Measurements from ENCODE around the gene GPX5. TPM values are rescaled to one million over a fixed set of nuclear protein-coding genes. Genes with fewer than 3 reads are reported as not detected.

GPX5 gene
- total and polyA plus RNA-seq, 2 experiments from 2014 or later, result not detected

DNA sequence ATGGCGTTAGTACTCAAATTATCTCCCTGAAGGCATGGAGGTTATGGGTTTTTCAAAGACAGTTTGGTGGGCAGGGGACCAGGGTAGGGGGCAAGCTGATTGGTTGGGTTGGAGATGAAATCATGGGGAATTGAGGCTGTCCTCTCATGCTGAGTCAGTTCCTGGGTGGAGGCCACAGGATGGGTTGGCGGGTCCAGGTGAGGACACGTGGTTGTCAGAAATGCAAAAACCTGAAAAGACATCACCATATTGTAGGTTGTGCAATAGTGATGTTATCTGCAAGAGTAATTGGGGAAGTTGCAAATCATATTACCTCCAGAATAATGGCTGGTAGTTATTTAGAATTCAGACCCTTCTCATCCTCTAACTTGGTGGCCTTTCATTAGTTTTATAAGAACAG is 40.2 kb upstream of the GPX5 start:
- no peaks in the 10 kb centered on the region for H4K20me1 ChIP-seq (replicated peaks; ENCODE audit: insufficient read depth)
- no peaks in the 10 kb centered on the region for H3K79me2 ChIP-seq (replicated peaks; ENCODE audit: insufficient read depth)
- no peak for TF ChIP-seq NANOG (IDR thresholded peaks at IDR 0.05; ENCODE audit: borderline replicate concordance)
- no peak for TF ChIP-seq STAT1 (IDR thresholded peaks at IDR 0.05; ENCODE audit: unreplicated experiment)
- TF ChIP-seq EZH2 (IDR thresholded peaks at IDR 0.05; ENCODE audit: low read depth, unreplicated experiment), result no peak
- no peak for TF ChIP-seq JUNB (IDR thresholded peaks at IDR 0.05; ENCODE audit: unreplicated experiment)
- no peak for TF ChIP-seq POLR2AphosphoS5 (IDR thresholded peaks at IDR 0.05; ENCODE audit: low read depth)
- TF ChIP-seq CREB1 (CRISPR knock-in tag; IDR thresholded peaks at IDR 0.05; ENCODE audit: low read depth), result no peak
- TF ChIP-seq, protein P1, sequence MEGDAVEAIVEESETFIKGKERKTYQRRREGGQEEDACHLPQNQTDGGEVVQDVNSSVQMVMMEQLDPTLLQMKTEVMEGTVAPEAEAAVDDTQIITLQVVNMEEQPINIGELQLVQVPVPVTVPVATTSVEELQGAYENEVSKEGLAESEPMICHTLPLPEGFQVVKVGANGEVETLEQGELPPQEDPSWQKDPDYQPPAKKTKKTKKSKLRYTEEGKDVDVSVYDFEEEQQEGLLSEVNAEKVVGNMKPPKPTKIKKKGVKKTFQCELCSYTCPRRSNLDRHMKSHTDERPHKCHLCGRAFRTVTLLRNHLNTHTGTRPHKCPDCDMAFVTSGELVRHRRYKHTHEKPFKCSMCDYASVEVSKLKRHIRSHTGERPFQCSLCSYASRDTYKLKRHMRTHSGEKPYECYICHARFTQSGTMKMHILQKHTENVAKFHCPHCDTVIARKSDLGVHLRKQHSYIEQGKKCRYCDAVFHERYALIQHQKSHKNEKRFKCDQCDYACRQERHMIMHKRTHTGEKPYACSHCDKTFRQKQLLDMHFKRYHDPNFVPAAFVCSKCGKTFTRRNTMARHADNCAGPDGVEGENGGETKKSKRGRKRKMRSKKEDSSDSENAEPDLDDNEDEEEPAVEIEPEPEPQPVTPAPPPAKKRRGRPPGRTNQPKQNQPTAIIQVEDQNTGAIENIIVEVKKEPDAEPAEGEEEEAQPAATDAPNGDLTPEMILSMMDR (conservative IDR thresholded peaks at IDR 0.05; ENCODE audit: low read depth in 2 of 2), result no peak
- TF ChIP-seq, protein P2, sequence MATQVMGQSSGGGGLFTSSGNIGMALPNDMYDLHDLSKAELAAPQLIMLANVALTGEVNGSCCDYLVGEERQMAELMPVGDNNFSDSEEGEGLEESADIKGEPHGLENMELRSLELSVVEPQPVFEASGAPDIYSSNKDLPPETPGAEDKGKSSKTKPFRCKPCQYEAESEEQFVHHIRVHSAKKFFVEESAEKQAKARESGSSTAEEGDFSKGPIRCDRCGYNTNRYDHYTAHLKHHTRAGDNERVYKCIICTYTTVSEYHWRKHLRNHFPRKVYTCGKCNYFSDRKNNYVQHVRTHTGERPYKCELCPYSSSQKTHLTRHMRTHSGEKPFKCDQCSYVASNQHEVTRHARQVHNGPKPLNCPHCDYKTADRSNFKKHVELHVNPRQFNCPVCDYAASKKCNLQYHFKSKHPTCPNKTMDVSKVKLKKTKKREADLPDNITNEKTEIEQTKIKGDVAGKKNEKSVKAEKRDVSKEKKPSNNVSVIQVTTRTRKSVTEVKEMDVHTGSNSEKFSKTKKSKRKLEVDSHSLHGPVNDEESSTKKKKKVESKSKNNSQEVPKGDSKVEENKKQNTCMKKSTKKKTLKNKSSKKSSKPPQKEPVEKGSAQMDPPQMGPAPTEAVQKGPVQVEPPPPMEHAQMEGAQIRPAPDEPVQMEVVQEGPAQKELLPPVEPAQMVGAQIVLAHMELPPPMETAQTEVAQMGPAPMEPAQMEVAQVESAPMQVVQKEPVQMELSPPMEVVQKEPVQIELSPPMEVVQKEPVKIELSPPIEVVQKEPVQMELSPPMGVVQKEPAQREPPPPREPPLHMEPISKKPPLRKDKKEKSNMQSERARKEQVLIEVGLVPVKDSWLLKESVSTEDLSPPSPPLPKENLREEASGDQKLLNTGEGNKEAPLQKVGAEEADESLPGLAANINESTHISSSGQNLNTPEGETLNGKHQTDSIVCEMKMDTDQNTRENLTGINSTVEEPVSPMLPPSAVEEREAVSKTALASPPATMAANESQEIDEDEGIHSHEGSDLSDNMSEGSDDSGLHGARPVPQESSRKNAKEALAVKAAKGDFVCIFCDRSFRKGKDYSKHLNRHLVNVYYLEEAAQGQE (IDR thresholded peaks at IDR 0.05; ENCODE audit: unreplicated experiment), result no peak
- TF ChIP-seq, protein P3, sequence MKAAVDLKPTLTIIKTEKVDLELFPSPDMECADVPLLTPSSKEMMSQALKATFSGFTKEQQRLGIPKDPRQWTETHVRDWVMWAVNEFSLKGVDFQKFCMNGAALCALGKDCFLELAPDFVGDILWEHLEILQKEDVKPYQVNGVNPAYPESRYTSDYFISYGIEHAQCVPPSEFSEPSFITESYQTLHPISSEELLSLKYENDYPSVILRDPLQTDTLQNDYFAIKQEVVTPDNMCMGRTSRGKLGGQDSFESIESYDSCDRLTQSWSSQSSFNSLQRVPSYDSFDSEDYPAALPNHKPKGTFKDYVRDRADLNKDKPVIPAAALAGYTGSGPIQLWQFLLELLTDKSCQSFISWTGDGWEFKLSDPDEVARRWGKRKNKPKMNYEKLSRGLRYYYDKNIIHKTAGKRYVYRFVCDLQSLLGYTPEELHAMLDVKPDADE (IDR thresholded peaks at IDR 0.05), result no peak
- TF ChIP-seq ZNF331 (CRISPR knock-in tag; IDR thresholded peaks at IDR 0.05; ENCODE audit: low read depth), result no peak
- TF ChIP-seq ZNF114 (CRISPR knock-in tag; IDR thresholded peaks at IDR 0.05), result no peak
- no peak for TF ChIP-seq EZH2phosphoT487 (IDR thresholded peaks at IDR 0.05; ENCODE audit: unreplicated experiment)
- TF ChIP-seq, protein P4, sequence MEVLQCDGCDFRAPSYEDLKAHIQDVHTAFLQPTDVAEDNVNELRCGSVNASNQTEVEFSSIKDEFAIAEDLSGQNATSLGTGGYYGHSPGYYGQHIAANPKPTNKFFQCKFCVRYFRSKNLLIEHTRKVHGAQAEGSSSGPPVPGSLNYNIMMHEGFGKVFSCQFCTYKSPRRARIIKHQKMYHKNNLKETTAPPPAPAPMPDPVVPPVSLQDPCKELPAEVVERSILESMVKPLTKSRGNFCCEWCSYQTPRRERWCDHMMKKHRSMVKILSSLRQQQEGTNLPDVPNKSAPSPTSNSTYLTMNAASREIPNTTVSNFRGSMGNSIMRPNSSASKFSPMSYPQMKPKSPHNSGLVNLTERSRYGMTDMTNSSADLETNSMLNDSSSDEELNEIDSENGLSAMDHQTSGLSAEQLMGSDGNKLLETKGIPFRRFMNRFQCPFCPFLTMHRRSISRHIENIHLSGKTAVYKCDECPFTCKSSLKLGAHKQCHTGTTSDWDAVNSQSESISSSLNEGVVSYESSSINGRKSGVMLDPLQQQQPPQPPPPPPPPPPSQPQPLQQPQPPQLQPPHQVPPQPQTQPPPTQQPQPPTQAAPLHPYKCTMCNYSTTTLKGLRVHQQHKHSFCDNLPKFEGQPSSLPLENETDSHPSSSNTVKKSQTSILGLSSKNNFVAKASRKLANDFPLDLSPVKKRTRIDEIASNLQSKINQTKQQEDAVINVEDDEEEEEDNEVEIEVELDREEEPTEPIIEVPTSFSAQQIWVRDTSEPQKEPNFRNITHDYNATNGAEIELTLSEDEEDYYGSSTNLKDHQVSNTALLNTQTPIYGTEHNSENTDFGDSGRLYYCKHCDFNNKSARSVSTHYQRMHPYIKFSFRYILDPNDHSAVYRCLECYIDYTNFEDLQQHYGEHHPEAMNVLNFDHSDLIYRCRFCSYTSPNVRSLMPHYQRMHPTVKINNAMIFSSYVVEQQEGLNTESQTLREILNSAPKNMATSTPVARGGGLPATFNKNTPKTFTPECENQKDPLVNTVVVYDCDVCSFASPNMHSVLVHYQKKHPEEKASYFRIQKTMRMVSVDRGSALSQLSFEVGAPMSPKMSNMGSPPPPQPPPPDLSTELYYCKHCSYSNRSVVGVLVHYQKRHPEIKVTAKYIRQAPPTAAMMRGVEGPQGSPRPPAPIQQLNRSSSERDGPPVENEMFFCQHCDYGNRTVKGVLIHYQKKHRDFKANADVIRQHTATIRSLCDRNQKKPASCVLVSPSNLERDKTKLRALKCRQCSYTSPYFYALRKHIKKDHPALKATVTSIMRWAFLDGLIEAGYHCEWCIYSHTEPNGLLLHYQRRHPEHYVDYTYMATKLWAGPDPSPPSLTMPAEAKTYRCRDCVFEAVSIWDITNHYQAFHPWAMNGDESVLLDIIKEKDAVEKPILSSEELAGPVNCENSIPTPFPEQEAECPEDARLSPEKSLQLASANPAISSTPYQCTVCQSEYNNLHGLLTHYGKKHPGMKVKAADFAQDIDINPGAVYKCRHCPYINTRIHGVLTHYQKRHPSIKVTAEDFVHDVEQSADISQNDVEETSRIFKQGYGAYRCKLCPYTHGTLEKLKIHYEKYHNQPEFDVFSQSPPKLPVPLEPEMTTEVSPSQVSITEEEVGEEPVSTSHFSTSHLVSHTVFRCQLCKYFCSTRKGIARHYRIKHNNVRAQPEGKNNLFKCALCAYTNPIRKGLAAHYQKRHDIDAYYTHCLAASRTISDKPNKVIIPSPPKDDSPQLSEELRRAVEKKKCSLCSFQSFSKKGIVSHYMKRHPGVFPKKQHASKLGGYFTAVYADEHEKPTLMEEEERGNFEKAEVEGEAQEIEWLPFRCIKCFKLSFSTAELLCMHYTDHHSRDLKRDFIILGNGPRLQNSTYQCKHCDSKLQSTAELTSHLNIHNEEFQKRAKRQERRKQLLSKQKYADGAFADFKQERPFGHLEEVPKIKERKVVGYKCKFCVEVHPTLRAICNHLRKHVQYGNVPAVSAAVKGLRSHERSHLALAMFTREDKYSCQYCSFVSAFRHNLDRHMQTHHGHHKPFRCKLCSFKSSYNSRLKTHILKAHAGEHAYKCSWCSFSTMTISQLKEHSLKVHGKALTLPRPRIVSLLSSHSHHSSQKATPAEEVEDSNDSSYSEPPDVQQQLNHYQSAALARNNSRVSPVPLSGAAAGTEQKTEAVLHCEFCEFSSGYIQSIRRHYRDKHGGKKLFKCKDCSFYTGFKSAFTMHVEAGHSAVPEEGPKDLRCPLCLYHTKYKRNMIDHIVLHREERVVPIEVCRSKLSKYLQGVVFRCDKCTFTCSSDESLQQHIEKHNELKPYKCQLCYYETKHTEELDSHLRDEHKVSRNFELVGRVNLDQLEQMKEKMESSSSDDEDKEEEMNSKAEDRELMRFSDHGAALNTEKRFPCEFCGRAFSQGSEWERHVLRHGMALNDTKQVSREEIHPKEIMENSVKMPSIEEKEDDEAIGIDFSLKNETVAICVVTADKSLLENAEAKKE (CRISPR knock-in tag; IDR thresholded peaks at IDR 0.05), result no peak
- no peaks in the 10 kb centered on the region for H3K9me2 ChIP-seq (ENCODE audit: insufficient read depth)
- Mint-ChIP-seq H3K9me3 (peaks cover 2% of the 10 kb centered on the region; the same call in 2 of the 3 replicates), H3K4me3 (no peak overlapping the region), H3K27ac (no peak overlapping the region), H3K36me3 (ENCODE audit: low read depth) (peaks cover 2% of the 10 kb centered on the region; the same call in 2 of the 3 replicates), H3K4me1 (peaks cover 4% of the 10 kb centered on the region; the same call in 2 of the 3 replicates), H3K27me3 (ENCODE audit: insufficient read depth, low read depth, poor library complexity) (peaks cover 21% of the 10 kb centered on the region)
- no peak for ATAC-seq
- no peak overlapping the region for H3K4me3 ChIP-seq
- DNase-seq (ENCODE audit: low spot score), result no peak
- H3K4me1 ChIP-seq (ENCODE audit: insufficient read depth), result peaks cover 2% of the 10 kb centered on the region
- H3K27me3 ChIP-seq (ENCODE audit: insufficient read depth), result peaks cover 10% of the 10 kb centered on the region
- H3K36me3 ChIP-seq (ENCODE audit: insufficient read depth), result no peaks in the 10 kb centered on the region
- H3K27ac ChIP-seq (ENCODE audit: low read depth), result no peak overlapping the region
- no peak overlapping the region for H3K4me2 ChIP-seq
- H3F3A ChIP-seq (replicated peaks; ENCODE audit: low read depth), result no peaks in the 10 kb centered on the region
- no peak overlapping the region for H2AFZ ChIP-seq

All from GM23338 (cell line).